GM12878 (cell line): ENCODE measurements around the gene ROM1. TPM values are rescaled to one million over a fixed set of nuclear protein-coding genes. Genes with fewer than 3 reads are reported as not detected.

Source experiments
- ATAC-seq: fragments of 200-7000 bp; cut with Tn5 transposase; 3 replicates; pipeline ENCODE4 v1.9.1; 2020; ENCODE audit warnings: mild to moderate bottlenecking, moderate library complexity
- BruUV-seq: library from RNA; stranded (reverse); fragments of 400-500 nt; replicated peaks from 2 replicates; lab custom pipeline; 2021; lab: Mats Ljungman, UMichigan
- CTCF ChIA-PET: fragments of 300-600 bp; sonication (Branson Sonifier 250); formaldehyde crosslinking; extraction: SDS; loops from one replicate; lab custom pipeline; 2021; ENCODE audit warnings: inconsistent platforms; lab: Yijun Ruan, JAX
- POLR2A ChIA-PET: fragments of 350-600 bp; formaldehyde crosslinking; extraction: SDS; loops from one replicate; lab custom pipeline; 2021; ENCODE audit warnings: inconsistent platforms; lab: Charles Lee
- RAD21 ChIA-PET: fragments of 300-600 bp; sonication (Branson Sonifier 250); formaldehyde crosslinking; loops from one replicate; lab custom pipeline; 2023; ENCODE audit warnings: antibody characterized with exemption; ENCODE audit not compliant: unreplicated experiment; lab: Charles Lee
- SMC1A ChIA-PET: fragments of 300-600 bp; sonication (Branson Sonifier 250); formaldehyde crosslinking; loops from one replicate; lab custom pipeline; 2023; ENCODE audit not compliant: unreplicated experiment, uncharacterized antibody; lab: Charles Lee
- DNase-seq: peaks from one replicate; pipeline ENCODE4 v3.0.0-alpha.2; 2011; ENCODE audit warnings: low read depth, low spot score
- FAIRE-seq: peaks from 3 replicates; lab custom pipeline; 2011; peaks lifted over from hg19 to GRCh38; lab: Jason Lieb, UNC
- H2AFZ ChIP-seq: 2 replicates; pipeline ENCODE4 v1.6.0; 2011; ENCODE audit warnings: low read depth, low read length, control low read depth; ENCODE audit not compliant: control insufficient read depth
- H3K27ac ChIP-seq: 2 replicates; pipeline ENCODE4 v1.5.1; 2011; ENCODE audit warnings: control low read depth; ENCODE audit not compliant: control insufficient read depth, insufficient read depth
- H3K27me3 ChIP-seq, 2 experiments: replicated peaks in 1 of 2; 2 replicates each; pipeline versions ENCODE4 v1.6.0 to v1.6.1; 2011; ENCODE audit warnings: low read length in 1 of 2; ENCODE audit not compliant: control insufficient read depth in 2 of 2, insufficient read depth in 2 of 2
- H3K36me3 ChIP-seq, 2 experiments: 2 replicates each; pipeline ENCODE4 v1.5.1; 2011; ENCODE audit warnings: low read length in 1 of 2; ENCODE audit not compliant: control insufficient read depth in 2 of 2, insufficient read depth in 2 of 2
- H3K4me1 ChIP-seq: 2 replicates; pipeline ENCODE4 v1.6.1; 2011; ENCODE audit warnings: mild to moderate bottlenecking, low read length, moderate library complexity, mixed read lengths; ENCODE audit not compliant: control insufficient read depth, insufficient read depth
- H3K4me2 ChIP-seq: 2 replicates; pipeline ENCODE4 v1.6.0; 2011; ENCODE audit warnings: control low read depth; ENCODE audit not compliant: control insufficient read depth, insufficient read depth
- H3K4me3 ChIP-seq: fragments of 200-600 bp; sonication (generic); 2 replicates; pipeline ENCODE4 v1.5.1; 2016
- H3K79me2 ChIP-seq: 2 replicates; pipeline ENCODE4 v1.6.0; 2011; ENCODE audit warnings: low read length; ENCODE audit not compliant: control insufficient read depth, insufficient read depth
- H3K9ac ChIP-seq: 2 replicates; pipeline ENCODE4 v1.8.0; 2011; ENCODE audit warnings: low read length, control low read depth, mixed read lengths; ENCODE audit not compliant: control insufficient read depth, insufficient read depth
- H3K9me3 ChIP-seq: replicated peaks from 3 replicates; pipeline ENCODE4 v1.5.1; 2011; ENCODE audit warnings: mild to moderate bottlenecking, low read length; ENCODE audit not compliant: control insufficient read depth, insufficient read depth
- H4K20me1 ChIP-seq: 2 replicates; pipeline ENCODE4 v1.6.0; 2011; ENCODE audit not compliant: control insufficient read depth, insufficient read depth
- CEBPZ ChIP-seq: fragments of 150-350 bp; IDR thresholded peaks from 2 replicates; pipeline ENCODE4 v1.6.1; 2016; ENCODE audit warnings: low read depth, low read length
- ETV6 ChIP-seq, 2 experiments: fragments of 450-650 bp in 1 of 2; IDR thresholded peaks in 1 of 2; conservative IDR thresholded peaks in 1 of 2; 2 replicates each; pipeline ENCODE4 v1.6.1; 2014; ENCODE audit warnings: antibody characterized with exemption in 1 of 2, borderline replicate concordance in 1 of 2, low read depth in 1 of 2, mild to moderate bottlenecking in 1 of 2, moderate library complexity in 1 of 2
- RUNX3 ChIP-seq: IDR thresholded peaks from 2 replicates; pipeline ENCODE4 v1.6.1; 2012; ENCODE audit warnings: low read length, inconsistent platforms
- SIX5 ChIP-seq: IDR thresholded peaks from 2 replicates; pipeline ENCODE4 v1.6.1; 2011; ENCODE audit warnings: mild to moderate bottlenecking, low read depth, low read length, moderate library complexity; ENCODE audit not compliant: severe bottlenecking
- WRNIP1 ChIP-seq: IDR thresholded peaks from 2 replicates; pipeline ENCODE4 v1.6.1; 2011; ENCODE audit warnings: low read depth, low read length, improper control_type of control experiment, borderline replicate concordance
- ZBTB40 ChIP-seq: fragments of 450-650 bp; IDR thresholded peaks from 2 replicates; pipeline ENCODE4 v1.6.1; 2016; ENCODE audit warnings: mild to moderate bottlenecking, moderate library complexity, borderline replicate concordance
- WGBS: methylation state at CpG from one replicate; pipeline ENCODE4 v1.1.6; 2016; ENCODE audit warnings: low lambda C conversion rate; ENCODE audit not compliant: insufficient replicate concordance, insufficient coverage; ENCODE audit errors: missing lambda C conversion rate; 5-methylcytosine and 5-hydroxymethylcytosine counted together
- in situ Hi-C: fragments of 300-500 bp; cut with MboI; formaldehyde crosslinking; loops from 9 replicates; pipeline ENCODE4 v1.14.3; 2018; ENCODE audit warnings: mixed read lengths
- intact Hi-C: fragments of 100-400 bp; cut with micrococcal nuclease; formaldehyde crosslinking; loops from one replicate; pipeline ENCODE4 v1.14.2; 2022; ENCODE audit not compliant: unreplicated experiment
- polyA plus RNA-seq, 11 experiments: library from polyadenylated mRNA; depleted of rRNA in 4 of 11; unstranded in 6 of 11; stranded (reverse) in 5 of 11; fragments of >200 nt; fragmentation: Nextera tagmentation in 4 of 11; fragmentation: Illumina TruSeq in 1 of 11; extraction: Ambion mirVana in 4 of 11; extraction: Trizol in 1 of 11; gene quantifications; 1 replicate in 1 of 11; 2 replicates in 10 of 11; pipeline versions ENCODE4 v1.2.1 to v1.2.3, GENCODE V29; 2011 to 2016; ENCODE audit warnings: inconsistent platforms in 2 of 11, missing spikeins in 2 of 11, low read depth in 1 of 11
- total RNA-seq, 4 experiments: library from RNA; depleted of rRNA in 3 of 4; stranded (reverse); fragments of >200 nt in 3 of 4; fragmentation: Illumina TruSeq in 1 of 4; extraction: Trizol in 1 of 4; gene quantifications; 2 replicates each; pipeline versions ENCODE4 v1.2.1 to v1.2.3, GENCODE V29; 2013 to 2021

The ROM1 gene
- total and polyA plus RNA-seq, 10 of the 15 experiments (the other 5 are each of a cell fraction or from before 2014, with no cell fraction given), result 0.42 to 3.0 (median 1.1) TPM

GRCh38 chr11:62575156-62575555, 37.9 kb upstream of the ROM1 start:
- no peak for ATAC-seq
- CTCF ChIA-PET, result interaction anchor here (1.9 to 3.9 kb wide), 3 partner anchors 17 to 151 kb away, joined by 8 to 27 read pairs (median 23); partner anchors contain the start of gene TUT1
- no peak overlapping the region; the same call in 1 of the 2 replicates for H3K27ac ChIP-seq
- peaks cover 45% of the 10 kb centered on the region for H3K79me2 ChIP-seq
- TF ChIP-seq RUNX3, result 0 out of 2 replicates have a peak, but pooled peaks have one; percentile 1
- TF ChIP-seq WRNIP1, result no peak
- peak overlapping the region; percentile 97; the same call in 1 of the 2 replicates for H3K9ac ChIP-seq
- intact Hi-C loops, result no loop called here
- no peaks in the 10 kb centered on the region for H4K20me1 ChIP-seq
- H2AFZ ChIP-seq, result no peak overlapping the region
- no peaks in the 10 kb centered on the region for H3K27me3 ChIP-seq
- no peaks in the 10 kb centered on the region for H3K9me3 ChIP-seq
- SMC1A ChIA-PET, result interaction anchor here (0.7 to 2.1 kb wide), 5 partner anchors 12 to 36 kb away, joined by 3 to 14 read pairs (median 5); partner anchors contain the start of gene TUT1
- DNase-seq, result no peak
- POLR2A ChIA-PET, result interaction anchor here (0.6 to 5.0 kb wide), 6 partner anchors 10 to 240 kb away, joined by 3 to 37 read pairs (median 8); partner anchors contain the start of genes C11orf98, CSKMT and TUT1
- peaks cover 16 to 27% of the 10 kb centered on the region in 2 experiments for H3K36me3 ChIP-seq
- FAIRE-seq, result no peak
- peak overlapping the region; percentile 99 for H3K4me2 ChIP-seq
- in situ Hi-C loops, result no loop called here
- peak overlapping the region; percentile 90 for H3K4me3 ChIP-seq
- no TSS peak for BruUV-seq
- RAD21 ChIA-PET, result interaction anchor here (0.6 to 3.3 kb wide), 4 partner anchors 17 to 151 kb away, joined by 3 to 25 read pairs (median 11); no protein-coding TSS in a partner anchor
- H3K4me1 ChIP-seq, result peaks cover 24% of the 10 kb centered on the region
- 97% methylated on average over 17 of the region's 17 CpGs for WGBS

GRCh38 chr11:62575837-62576236, 37.2 kb upstream of the ROM1 start:
- Histone ChIP-seq H3K9me3 (no peaks in the 10 kb centered on the region), H3K79me2 (peaks cover 38% of the 10 kb centered on the region), H3K4me3 (no peak overlapping the region), H4K20me1 (no peaks in the 10 kb centered on the region), H3K9ac (no peak overlapping the region), H2AFZ (no peak overlapping the region), H3K36me3 (peaks cover 12 to 21% of the 10 kb centered on the region in 2 experiments; a peak in 3 of 4 replicates), H3K4me2 (no peak overlapping the region), H3K4me1 (peaks cover 18% of the 10 kb centered on the region), H3K27ac (no peak overlapping the region), H3K27me3 (no peaks in the 10 kb centered on the region)
- no TSS peak for BruUV-seq
- ChIA-PET SMC1A (no interaction called here), CTCF (no interaction called here), POLR2A (interaction anchor here (1.4 to 5.0 kb wide), 3 partner anchors 10 to 24 kb away, joined by 3 to 37 read pairs (median 18); partner anchors contain the start of gene TUT1), RAD21 (interaction anchor here (2.8 kb wide), 1 partner anchor 24 kb away, joined by 19 read pairs; no protein-coding TSS in a partner anchor)
- 97% methylated on average over 14 of the region's 14 CpGs for WGBS
- no peak for FAIRE-seq
- no peak for ATAC-seq
- intact Hi-C loops (no loop called here), in situ Hi-C loops (no loop called here)
- no peak for DNase-seq
- TF ChIP-seq CEBPZ (no peak), SIX5 (no peak), ZBTB40 (no peak), RUNX3 (no peak), ETV6 (conservative IDR thresholded peaks at IDR 0.05 in 1 of 2, IDR thresholded peaks at IDR 0.05 in 1 of 2; ENCODE audit: borderline replicate concordance in 1 of 2, low read depth in 1 of 2) (no peak)
